HFFc6 (cell line): ENCODE measurements around the gene ANXA8L1. TPM values are rescaled to one million over a fixed set of nuclear protein-coding genes. Genes with fewer than 3 reads are reported as not detected.

ENCODE experiments used
- total RNA-seq, 6 experiments: library from RNA; stranded (reverse); fragmentation: NEBNext Ultra II Directional; extraction: Animal tissue kit (Norgen Biotek cat#: 25700); gene quantifications; 2 replicates in 1 of 6; 3 replicates in 5 of 6; pipeline ENCODE4 v1.2.3, GENCODE V29; 2021

Gene ANXA8L1
- total RNA-seq, 6 experiments from 2014 or later: 0.17 to 0.91 (median 0.28) TPM; not detected in 1

Other genes starting within 250 kb of the ANXA8L1 start
- not detected for gene ANTXRL, start 88.8 kb upstream of the ANXA8L1 start, total RNA-seq
- under 1 TPM in 3 of 6 experiments, not detected in 3; 0.14 to 0.34 (median 0.25) TPM for gene NPY4R, start 90.2 kb downstream of the ANXA8L1 start, total RNA-seq
- gene GPRIN2, start 180.9 kb downstream of the ANXA8L1 start, total RNA-seq: not detected
- gene SYT15, start 203.4 kb downstream of the ANXA8L1 start, total RNA-seq: 1 to 10 TPM in 4 of 6 experiments, under 1 TPM in 2; 0.31 to 3.7 (median 2.9) TPM